ENCODE data around the gene MKS1.

The MKS1 gene

DNA sequence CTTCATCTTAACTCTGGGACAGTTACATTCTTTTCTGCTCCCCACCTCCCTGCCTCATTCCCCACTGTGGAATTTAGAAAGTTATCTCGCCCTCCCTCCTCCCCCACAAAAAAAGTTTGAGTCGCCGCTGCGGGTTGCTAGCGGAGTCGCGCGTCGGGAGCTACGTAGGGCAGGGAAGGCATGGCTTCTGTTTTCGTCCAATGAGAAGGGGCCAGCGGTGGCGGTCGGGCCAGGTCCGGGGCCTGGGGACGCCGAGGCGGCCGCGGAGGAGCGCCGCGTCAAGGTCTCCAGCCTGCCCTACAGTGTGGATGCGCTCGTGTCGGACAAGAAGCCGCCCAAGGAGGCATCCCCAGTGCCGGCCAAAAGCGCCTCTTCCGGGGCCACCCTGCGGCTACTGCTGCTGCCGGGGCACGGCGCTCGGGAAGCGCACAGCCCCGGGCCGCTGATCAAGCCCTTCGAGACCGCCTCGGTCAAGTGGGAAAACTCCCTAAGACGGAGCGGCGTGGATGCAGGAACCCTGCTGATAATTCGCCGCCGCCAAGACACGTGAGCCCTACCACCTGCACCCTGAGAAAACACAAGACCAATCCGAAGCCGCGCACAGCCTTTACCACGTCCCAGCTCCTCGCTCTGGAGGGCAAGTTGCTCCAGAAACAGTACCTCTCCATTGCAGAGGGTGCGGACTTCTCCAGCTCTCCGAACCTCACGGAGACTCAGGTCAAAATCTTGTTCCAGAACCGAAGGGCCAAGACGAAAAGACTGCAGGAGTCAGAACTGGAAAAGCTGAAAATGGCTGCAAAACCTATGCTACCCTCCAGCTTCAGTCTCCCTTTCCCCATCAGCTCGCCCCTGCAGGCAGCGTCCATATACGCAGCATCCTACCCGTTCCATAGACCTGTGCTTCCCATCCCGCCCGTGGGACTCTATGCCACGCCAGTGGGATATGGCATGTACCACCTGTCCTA is 61.9 kb downstream of the MKS1 start:
- DNase-seq: peak in 2 of 4 experiments; percentile 40 to 41

Data from activated naive CD4-positive, alpha-beta T cell (primary cell).